CD14-positive monocyte (primary cell): Measurements from ENCODE around the gene PHF3. TPM values are rescaled to one million over a fixed set of nuclear protein-coding genes. Genes with fewer than 3 reads are reported as not detected.
A peak's percentile ranks its signal among the peaks of the same experiment; 100 is the strongest.

Experiments used
- DNase-seq, 3 donors: peaks; one replicate each; pipeline ENCODE4 v3.0.0-alpha.2; 2011 to 2022
- H2AFZ ChIP-seq: 2 replicates; pipeline ENCODE4 v1.6.0; 2012; ENCODE audit warnings: mild to moderate bottlenecking, low read depth, low read length, inconsistent platforms; ENCODE audit not compliant: insufficient read depth, poor library complexity, severe bottlenecking
- H3K27ac ChIP-seq, 2 donors: 1 replicate in 1 of 2; 2 replicates in 1 of 2; pipeline ENCODE4 v1.5.1; 2012 to 2013; ENCODE audit warnings: low read length in 2 of 2, control low read depth in 1 of 2, inconsistent platforms in 1 of 2, low read depth in 1 of 2, mild to moderate bottlenecking in 1 of 2
- H3K27me3 ChIP-seq, 2 donors: one replicate each; pipeline versions ENCODE4 v1.6.0 to v1.6.1; 2011 to 2013; ENCODE audit warnings: low read length in 2 of 2; ENCODE audit not compliant: control insufficient read depth in 2 of 2, insufficient read depth in 2 of 2
- H3K36me3 ChIP-seq, 2 donors: replicated peaks in 1 of 2; 1 replicate in 1 of 2; 2 replicates in 1 of 2; pipeline versions ENCODE4 v1.5.1 to v1.6.1; 2012 to 2013; ENCODE audit warnings: low read length in 2 of 2, control low read depth in 1 of 2, inconsistent platforms in 1 of 2, mild to moderate bottlenecking in 1 of 2; ENCODE audit not compliant: insufficient read depth in 2 of 2, control insufficient read depth in 1 of 2
- H3K4me1 ChIP-seq, 2 donors: 1 replicate in 1 of 2; 2 replicates in 1 of 2; pipeline versions ENCODE4 v1.5.1 to v1.6.1; 2012 to 2013; ENCODE audit warnings: low read length in 2 of 2, control low read depth in 1 of 2, inconsistent platforms in 1 of 2, mild to moderate bottlenecking in 1 of 2, moderate library complexity in 1 of 2; ENCODE audit not compliant: insufficient read depth in 2 of 2, control insufficient read depth in 1 of 2
- H3K4me2 ChIP-seq: replicated peaks from 2 replicates; pipeline ENCODE3; 2012; ENCODE audit warnings: low read length, moderate library complexity, mild to moderate bottlenecking; ENCODE audit not compliant: poor library complexity, severe bottlenecking; ENCODE audit errors: extremely low read depth
- H3K4me3 ChIP-seq, 3 experiments: fragments of 200-600 bp in 1 of 3; sonication (generic) in 1 of 3; replicated peaks in 1 of 3; 1 replicate in 2 of 3; 2 replicates in 1 of 3; pipeline ENCODE4 v1.5.1; 2011 to 2013; ENCODE audit warnings: low read length in 3 of 3, mild to moderate bottlenecking in 3 of 3, control low read depth in 2 of 3, low read depth in 2 of 3, inconsistent platforms in 1 of 3, moderate library complexity in 1 of 3
- H3K79me2 ChIP-seq: 2 replicates; pipeline ENCODE4 v1.6.0; 2012; ENCODE audit warnings: mild to moderate bottlenecking, control low read depth, inconsistent platforms, low read length, moderate library complexity; ENCODE audit not compliant: insufficient read depth
- H3K9ac ChIP-seq: 2 replicates; pipeline ENCODE4 v1.6.0; 2017; ENCODE audit warnings: low read length, mild to moderate bottlenecking; ENCODE audit not compliant: insufficient read depth, poor library complexity, severe bottlenecking
- H3K9me3 ChIP-seq, 2 donors: replicated peaks in 1 of 2; 1 replicate in 1 of 2; 2 replicates in 1 of 2; pipeline versions ENCODE4 v1.5.1 to v1.6.1; 2012 to 2013; ENCODE audit warnings: low read length in 2 of 2, control low read depth in 1 of 2; ENCODE audit not compliant: control insufficient read depth in 1 of 2, insufficient read depth in 1 of 2
- H4K20me1 ChIP-seq: 2 replicates; pipeline ENCODE4 v1.6.0; 2012; ENCODE audit warnings: mild to moderate bottlenecking, low read length, control low read depth, moderate library complexity; ENCODE audit not compliant: insufficient read depth
- H3K27ac Mint-ChIP-seq, 7 donors: one replicate each; pipeline ENCODE4 v1.8.0; 2020; ENCODE audit warnings: mild to moderate bottlenecking in 7 of 7, mixed read lengths in 7 of 7, moderate library complexity in 6 of 7, inconsistent platforms in 2 of 7
- H3K27me3 Mint-ChIP-seq, 3 donors: one replicate each; pipeline ENCODE4 v1.8.0; 2021 to 2022; ENCODE audit warnings: low read depth in 3 of 3, mild to moderate bottlenecking in 3 of 3, mixed read lengths in 3 of 3, moderate library complexity in 3 of 3, inconsistent platforms in 1 of 3
- H3K36me3 Mint-ChIP-seq, 2 donors: one replicate each; pipeline ENCODE4 v1.8.0; 2020; ENCODE audit warnings: mixed read lengths in 2 of 2, inconsistent platforms in 1 of 2, mild to moderate bottlenecking in 1 of 2
- H3K4me1 Mint-ChIP-seq: one replicate; pipeline ENCODE4 v1.8.0; 2020; ENCODE audit warnings: mild to moderate bottlenecking, mixed read lengths
- H3K4me3 Mint-ChIP-seq, 2 donors: one replicate each; pipeline ENCODE4 v1.8.0; 2020; ENCODE audit warnings: mild to moderate bottlenecking in 2 of 2, mixed read lengths in 2 of 2, moderate library complexity in 1 of 2
- H3K9me3 Mint-ChIP-seq, 7 donors: one replicate each; pipeline ENCODE4 v1.8.0; 2020 to 2022; ENCODE audit warnings: mixed read lengths in 7 of 7, mild to moderate bottlenecking in 6 of 7, moderate library complexity in 6 of 7, inconsistent platforms in 2 of 7
- CTCF ChIP-seq: fragments of 200-600 bp; IDR thresholded peaks from one replicate; pipeline ENCODE4 v1.8.0; 2022; ENCODE audit warnings: antibody characterized with exemption, mild to moderate bottlenecking
- WGBS: methylation state at CpG from one replicate; pipeline ENCODE4 v1.1.5; 2013; ENCODE audit warnings: missing lambda C conversion rate; ENCODE audit not compliant: insufficient coverage; 5-methylcytosine and 5-hydroxymethylcytosine counted together
- intact Hi-C, 2 donors: fragments of 100-400 bp; cut with micrococcal nuclease; formaldehyde crosslinking; loops; one replicate each; pipeline versions ENCODE4 v1.15.0 to v1.15.1; 2023
- polyA plus RNA-seq, 3 donors: library from polyadenylated mRNA; depleted of rRNA in 1 of 3; unstranded in 2 of 3; stranded (reverse) in 1 of 3; fragments of 300-500 nt in 2 of 3; fragments of >200 nt in 1 of 3; fragmentation: Illumina TruSeq in 2 of 3; gene quantifications; 1 replicate in 2 of 3; 2 replicates in 1 of 3; pipeline ENCODE4 v1.2.3, GENCODE V29; 2012 to 2021

Gene PHF3
- polyA plus RNA-seq, 3 donors: 5.4 to 13.8 (median 13.0) TPM

GRCh38 chr6:63598049-63599036, 37.3 kb upstream of the PHF3 start:
- peak; percentile 89 for TF ChIP-seq CTCF
- H3K27ac Mint-ChIP-seq: peak overlapping the region in 3 of 7 donors; percentile 12 to 58 (median 17)
- Histone ChIP-seq H3K4me1 (peaks cover 9 to 13% of the 10 kb centered on the region in 2 donors), H3K79me2 (no peaks in the 10 kb centered on the region), H3K27ac (peak overlapping the region in 1 of 2 donors; percentile 1), H3K9ac (peak overlapping the region; percentile 6), H3K4me3 (peak overlapping the region; percentile 15 to 82 (median 77)), H4K20me1 (no peaks in the 10 kb centered on the region), H3K36me3 (no peaks in the 10 kb centered on the region), H3K9me3 (no peaks in the 10 kb centered on the region), H2AFZ (peak overlapping the region; percentile 88), H3K4me2 (peak overlapping the region; percentile 79), H3K27me3 (peaks cover 0 to 3% of the 10 kb centered on the region in 2 donors)
- 0% methylated on average over 14 of the region's 23 CpGs for WGBS
- H3K4me3 Mint-ChIP-seq: peak overlapping the region; percentile 82 to 95
- H3K36me3 Mint-ChIP-seq: no peaks in the 10 kb centered on the region
- H3K27me3 Mint-ChIP-seq: peaks cover 0 to 3% (median 2%) of the 10 kb centered on the region in 3 donors
- intact Hi-C loops: loop anchor here in 1 of 2 donors (5.0 to 10.0 kb wide), 2 partner anchors 86 to 164 kb away; no protein-coding TSS in a partner anchor
- peak; percentile 54 to 65 (median 59) for DNase-seq
- H3K9me3 Mint-ChIP-seq: peaks cover 0 to 2% (median 0%) of the 10 kb centered on the region in 7 donors
- H3K4me1 Mint-ChIP-seq: peaks cover 16% of the 10 kb centered on the region

GRCh38 chr6:63599243-63599642, 36.4 kb upstream of the PHF3 start:
- WGBS: 93% methylated on average over 5 of the region's 7 CpGs
- no peak overlapping the region for H2AFZ ChIP-seq
- no peak overlapping the region for H3K9ac ChIP-seq
- peaks cover 0 to 2% (median 0%) of the 10 kb centered on the region in 7 donors for H3K9me3 Mint-ChIP-seq
- H3K4me1 ChIP-seq: peaks cover 9 to 13% of the 10 kb centered on the region in 2 donors
- H3K4me1 Mint-ChIP-seq: peaks cover 16% of the 10 kb centered on the region
- H3K79me2 ChIP-seq: no peaks in the 10 kb centered on the region
- H3K36me3 Mint-ChIP-seq: no peaks in the 10 kb centered on the region
- no peak overlapping the region for H3K4me3 ChIP-seq
- no peaks in the 10 kb centered on the region for H4K20me1 ChIP-seq
- no peak overlapping the region for H3K4me2 ChIP-seq
- H3K27ac Mint-ChIP-seq: peak overlapping the region in 1 of 7 donors; percentile 15
- no peak overlapping the region for H3K27ac ChIP-seq
- no peak overlapping the region for H3K4me3 Mint-ChIP-seq
- peaks cover 0 to 2% (median 2%) of the 10 kb centered on the region in 3 donors for H3K27me3 Mint-ChIP-seq
- no peaks in the 10 kb centered on the region for H3K9me3 ChIP-seq
- no peak for TF ChIP-seq CTCF
- intact Hi-C loops: loop anchor here in 1 of 2 donors (5.0 to 10.0 kb wide), 2 partner anchors 86 to 163 kb away; no protein-coding TSS in a partner anchor
- peaks cover 0 to 3% of the 10 kb centered on the region in 2 donors for H3K27me3 ChIP-seq
- H3K36me3 ChIP-seq: no peaks in the 10 kb centered on the region
- DNase-seq: no peak
